Effector memory CD8-positive, alpha-beta T cell (primary cell): ENCODE data around the gene VTCN1.

ENCODE experiments used
- ATAC-seq: fragments of 150-1000 bp; cut with Tn5 transposase; replicated peaks from 2 replicates; pipeline ENCODE4 v1.10.0; 2021; ENCODE audit warnings: mild to moderate bottlenecking, moderate library complexity
- DNase-seq, 3 experiments: peaks; one replicate each; pipeline ENCODE4 v3.0.0; 2021
- H3K27ac Mint-ChIP-seq, 2 donors: one replicate each; pipeline ENCODE4 v1.8.0; 2022; ENCODE audit warnings: mild to moderate bottlenecking in 2 of 2, mixed read lengths in 2 of 2, moderate library complexity in 2 of 2
- H3K27me3 Mint-ChIP-seq, 2 donors: one replicate each; pipeline ENCODE4 v1.8.0; 2022; ENCODE audit warnings: mixed read lengths in 2 of 2
- H3K36me3 Mint-ChIP-seq: one replicate; pipeline ENCODE4 v1.8.0; 2022; ENCODE audit warnings: mild to moderate bottlenecking, moderate library complexity, mixed read lengths; ENCODE audit not compliant: insufficient read depth
- H3K4me1 Mint-ChIP-seq, 2 donors: one replicate each; pipeline ENCODE4 v1.8.0; 2022; ENCODE audit warnings: low read depth in 2 of 2, mixed read lengths in 2 of 2
- H3K4me3 Mint-ChIP-seq, 2 donors: one replicate each; pipeline ENCODE4 v1.8.0; 2022; ENCODE audit warnings: mild to moderate bottlenecking in 2 of 2, mixed read lengths in 2 of 2, moderate library complexity in 2 of 2
- H3K9me3 Mint-ChIP-seq, 2 donors: one replicate each; pipeline ENCODE4 v1.8.0; 2022; ENCODE audit warnings: mixed read lengths in 2 of 2

VTCN1 gene

GRCh38 chr1:117146072-117146471 lies 64.7 kb downstream of the VTCN1 start:
- Mint-ChIP-seq H3K36me3 (no peaks in the 10 kb centered on the region), H3K27me3 (peaks cover 15 to 18% of the 10 kb centered on the region in 2 donors), H3K4me3 (no peak overlapping the region), H3K4me1 (no peaks in the 10 kb centered on the region), H3K9me3 (no peaks in the 10 kb centered on the region), H3K27ac (no peak overlapping the region)
- ATAC-seq (no peak), DNase-seq (no peak)

DNA sequence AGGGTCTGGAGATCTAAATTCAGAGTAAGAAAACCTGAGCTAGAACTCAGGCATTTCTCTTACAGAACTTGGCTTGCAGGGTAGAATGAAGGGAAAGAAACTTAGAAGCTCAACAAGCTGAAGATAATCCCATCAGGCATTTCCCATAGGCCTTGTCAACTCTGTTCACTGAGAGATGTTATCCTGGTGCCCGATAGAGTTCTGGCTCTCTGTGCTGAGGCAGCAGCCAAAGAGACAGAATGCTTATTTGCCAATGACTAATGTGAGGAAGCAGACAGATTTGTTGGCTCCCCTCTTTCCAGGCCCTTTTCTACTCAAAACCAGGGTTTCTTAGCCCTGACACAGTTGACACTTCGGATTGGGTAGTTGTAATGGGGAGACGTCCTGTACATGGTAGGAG lies 66.9 kb downstream of the VTCN1 start:
- DNase-seq: no peak
- H3K27me3 Mint-ChIP-seq: peaks cover 15 to 18% of the 10 kb centered on the region in 2 donors
- no peaks in the 10 kb centered on the region for H3K36me3 Mint-ChIP-seq
- H3K4me1 Mint-ChIP-seq: no peaks in the 10 kb centered on the region
- H3K27ac Mint-ChIP-seq: no peak overlapping the region
- no peak for ATAC-seq
- H3K4me3 Mint-ChIP-seq: no peak overlapping the region
- H3K9me3 Mint-ChIP-seq: no peaks in the 10 kb centered on the region

DNA sequence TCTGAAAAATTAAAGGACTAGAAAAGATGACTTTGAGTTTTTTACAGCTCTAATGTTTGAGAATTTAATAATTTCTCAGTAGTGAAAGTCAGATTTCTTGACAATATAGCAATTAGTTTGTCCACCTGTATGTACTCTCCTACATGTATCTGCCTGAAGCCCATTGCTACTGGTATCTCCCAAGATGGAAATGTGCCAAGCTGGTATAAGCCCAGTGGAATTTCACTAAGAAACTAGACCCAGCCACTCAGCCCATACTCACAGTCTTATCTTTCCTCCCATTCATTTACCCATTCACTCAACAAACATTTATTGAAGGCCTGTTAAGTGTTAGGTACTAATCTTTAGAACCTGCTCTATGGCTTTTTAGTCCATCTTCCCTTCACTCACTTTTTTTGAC lies 67.6 kb downstream of the VTCN1 start:
- no peaks in the 10 kb centered on the region for H3K4me1 Mint-ChIP-seq
- no peak for DNase-seq
- no peaks in the 10 kb centered on the region for H3K9me3 Mint-ChIP-seq
- no peak for ATAC-seq
- H3K4me3 Mint-ChIP-seq: no peak overlapping the region
- no peaks in the 10 kb centered on the region for H3K36me3 Mint-ChIP-seq
- peaks cover 12 to 15% of the 10 kb centered on the region in 2 donors for H3K27me3 Mint-ChIP-seq
- H3K27ac Mint-ChIP-seq: no peak overlapping the region

- Mint-ChIP-seq H3K27me3 (peaks cover 12 to 15% of the 10 kb centered on the region in 2 donors), H3K27ac (no peak overlapping the region), H3K9me3 (no peaks in the 10 kb centered on the region), H3K4me3 (no peak overlapping the region), H3K4me1 (no peaks in the 10 kb centered on the region), H3K36me3 (no peaks in the 10 kb centered on the region)
- no peak for DNase-seq
- ATAC-seq: no peak
Measured at GRCh38 chr1:117142200-117142599, 68.5 kb downstream of the VTCN1 start.

DNA sequence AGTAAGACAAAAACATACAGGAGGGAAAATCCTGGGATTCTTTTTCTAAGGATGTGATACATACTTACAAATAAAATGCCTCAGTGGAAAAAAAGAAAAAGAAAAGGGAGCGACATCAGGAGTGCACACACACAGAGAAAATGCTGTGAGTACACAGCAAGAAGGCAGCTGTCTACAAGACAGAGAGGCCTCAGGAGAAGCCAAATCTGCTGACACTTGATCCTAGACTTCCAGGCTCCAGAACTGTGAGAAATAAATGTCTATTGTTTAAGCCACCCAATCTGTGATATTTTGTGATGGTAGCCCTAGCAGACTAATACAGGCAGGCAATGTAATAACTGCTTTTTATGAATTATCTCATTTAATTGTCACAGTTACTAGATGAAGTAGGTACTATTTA lies 72.2 kb downstream of the VTCN1 start:
- no peaks in the 10 kb centered on the region for H3K4me1 Mint-ChIP-seq
- ATAC-seq (no peak), DNase-seq (no peak)
- no peak overlapping the region for H3K4me3 Mint-ChIP-seq
- H3K36me3 Mint-ChIP-seq: no peaks in the 10 kb centered on the region
- peaks cover 13 to 31% of the 10 kb centered on the region in 2 donors for H3K27me3 Mint-ChIP-seq
- H3K27ac Mint-ChIP-seq: no peak overlapping the region
- no peaks in the 10 kb centered on the region for H3K9me3 Mint-ChIP-seq

- Mint-ChIP-seq H3K36me3 (no peaks in the 10 kb centered on the region), H3K9me3 (no peaks in the 10 kb centered on the region), H3K27me3 (peaks cover 13 to 35% of the 10 kb centered on the region in 2 donors), H3K4me1 (no peaks in the 10 kb centered on the region), H3K4me3 (no peak overlapping the region), H3K27ac (no peak overlapping the region)
- no peak for ATAC-seq
- DNase-seq: no peak
Measured at GRCh38 chr1:117138106-117138505, 72.6 kb downstream of the VTCN1 start.

DNA sequence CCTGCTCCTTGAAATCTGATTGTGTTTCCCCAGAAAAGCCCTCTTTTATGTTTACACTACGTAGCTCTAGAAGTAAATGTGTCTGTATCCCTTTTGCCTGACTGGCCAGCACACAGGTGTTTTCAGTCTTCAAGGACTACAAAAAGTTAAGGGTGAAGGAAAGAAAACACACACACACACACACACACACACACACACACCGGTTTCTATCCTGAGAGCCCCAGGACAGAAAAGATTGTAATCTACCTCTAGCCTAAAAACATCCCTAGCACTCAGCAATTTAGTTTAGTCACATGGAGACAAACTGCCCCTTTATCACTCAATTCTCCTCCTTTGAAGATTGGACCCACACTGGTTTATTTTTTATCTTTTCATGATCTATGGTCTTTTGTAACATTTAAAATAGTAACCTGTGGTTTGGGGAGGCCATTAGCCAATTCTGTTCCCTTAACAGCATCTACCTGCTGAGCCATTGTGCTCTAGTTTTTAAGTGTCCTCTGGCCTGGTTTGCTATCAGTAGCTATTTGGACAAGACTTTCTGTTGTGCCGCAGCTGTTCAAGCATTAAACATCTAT lies 73.4 kb downstream of the VTCN1 start:
- Mint-ChIP-seq H3K27ac (no peak overlapping the region), H3K4me1 (no peaks in the 10 kb centered on the region), H3K4me3 (no peak overlapping the region), H3K9me3 (no peaks in the 10 kb centered on the region), H3K36me3 (no peaks in the 10 kb centered on the region), H3K27me3 (peaks cover 13 to 37% of the 10 kb centered on the region in 2 donors)
- ATAC-seq: no peak
- DNase-seq: no peak

GRCh38 chr1:117136749-117137148 lies 74.0 kb downstream of the VTCN1 start:
- Mint-ChIP-seq H3K4me3 (no peak overlapping the region), H3K27ac (no peak overlapping the region), H3K27me3 (peaks cover 13 to 37% of the 10 kb centered on the region in 2 donors), H3K36me3 (no peaks in the 10 kb centered on the region), H3K9me3 (no peaks in the 10 kb centered on the region), H3K4me1 (no peaks in the 10 kb centered on the region)
- ATAC-seq: no peak
- DNase-seq: no peak

DNA sequence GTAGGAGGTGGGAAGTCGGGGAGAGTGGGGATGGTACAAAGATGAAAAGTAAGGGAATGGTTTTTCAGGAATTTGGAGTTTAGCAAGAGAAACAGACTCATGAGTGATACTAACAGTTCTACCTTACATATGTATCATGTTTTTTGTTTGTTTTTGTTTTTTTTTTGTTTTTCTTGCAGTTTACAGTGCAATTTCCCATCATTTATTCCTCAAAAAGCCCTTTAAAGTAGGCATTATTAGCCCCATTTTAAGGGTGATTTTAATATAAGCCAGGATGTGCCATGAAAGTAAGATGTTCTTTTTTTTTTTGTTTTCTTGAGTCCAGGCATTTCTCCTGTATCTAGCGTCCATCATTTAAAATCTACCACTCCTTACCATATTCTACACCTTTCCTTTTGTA lies 75.4 kb downstream of the VTCN1 start:
- no peak for DNase-seq
- H3K4me3 Mint-ChIP-seq: no peak overlapping the region

DNA sequence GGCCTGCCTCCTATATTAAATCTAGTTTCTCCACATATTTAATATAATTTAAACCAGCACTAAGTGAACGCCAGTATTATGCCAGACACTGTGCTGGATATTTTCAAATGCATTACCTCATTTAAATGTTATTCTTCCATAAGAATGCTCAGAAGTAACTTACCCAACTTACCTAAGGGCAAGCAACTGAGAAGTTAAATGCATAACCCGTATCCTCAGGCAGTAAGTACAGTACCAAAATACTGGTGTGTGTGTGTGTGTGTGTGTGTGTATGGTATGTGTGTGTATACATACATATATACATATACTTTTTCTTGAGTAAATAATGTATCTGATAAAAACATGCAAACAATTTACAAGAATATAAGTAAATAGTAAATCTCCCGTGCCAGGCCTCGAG lies 80.2 kb downstream of the VTCN1 start:
- Mint-ChIP-seq H3K4me3 (no peak overlapping the region), H3K27ac (no peak overlapping the region), H3K27me3 (peaks cover 13 to 26% of the 10 kb centered on the region in 2 donors), H3K9me3 (no peaks in the 10 kb centered on the region), H3K4me1 (peaks cover 0 to 4% of the 10 kb centered on the region in 2 donors), H3K36me3 (no peaks in the 10 kb centered on the region)
- ATAC-seq: no peak
- no peak for DNase-seq

More for the DNA sequence above, 75.4 kb downstream of the VTCN1 start:
- H3K27me3 Mint-ChIP-seq: peaks cover 13 to 37% of the 10 kb centered on the region in 2 donors
- H3K4me1 Mint-ChIP-seq: no peaks in the 10 kb centered on the region
- ATAC-seq: no peak
- no peak overlapping the region for H3K27ac Mint-ChIP-seq
- H3K36me3 Mint-ChIP-seq: no peaks in the 10 kb centered on the region
- no peaks in the 10 kb centered on the region for H3K9me3 Mint-ChIP-seq

DNA sequence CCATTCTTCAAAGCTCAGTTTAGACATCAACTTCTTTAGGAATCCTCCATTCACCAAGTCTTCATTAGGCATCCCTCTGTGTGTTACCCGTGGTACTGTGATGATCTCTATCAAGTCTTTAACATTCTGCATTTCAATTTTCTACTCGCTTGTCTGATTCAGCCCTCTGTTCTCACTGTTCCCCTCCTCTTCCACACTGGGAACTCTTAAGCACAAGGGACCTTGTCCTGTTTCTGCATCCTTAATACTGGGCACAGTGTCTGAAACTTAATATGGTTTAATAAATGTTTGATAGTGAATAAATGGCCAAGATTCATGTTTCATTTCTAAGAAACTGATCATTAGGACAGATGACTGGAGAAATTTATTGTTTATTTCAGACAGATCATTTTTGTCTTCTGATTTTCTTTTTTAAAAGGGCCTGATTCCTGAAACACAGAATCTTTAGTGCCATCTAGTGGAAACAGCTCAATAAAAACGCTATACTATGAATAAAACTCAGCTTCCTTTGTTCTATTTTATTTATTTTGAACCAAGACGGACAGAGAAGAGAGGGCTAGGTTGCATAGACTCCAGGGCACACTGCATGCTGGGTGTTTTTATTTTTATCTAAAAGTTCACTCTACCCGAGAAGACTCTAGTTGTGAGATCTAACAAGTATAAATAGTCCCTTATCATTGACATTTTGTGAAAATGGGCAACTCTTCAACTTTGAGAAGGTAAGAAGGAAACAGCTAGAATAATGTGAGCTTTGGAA lies 82.2 kb downstream of the VTCN1 start:
- Mint-ChIP-seq H3K4me1 (peaks cover 0 to 4% of the 10 kb centered on the region in 2 donors), H3K27me3 (peaks cover 0 to 6% of the 10 kb centered on the region in 2 donors), H3K9me3 (no peaks in the 10 kb centered on the region), H3K4me3 (no peak overlapping the region), H3K27ac (no peak overlapping the region), H3K36me3 (no peaks in the 10 kb centered on the region)
- DNase-seq (no peak), ATAC-seq (peak; percentile 47)

DNA sequence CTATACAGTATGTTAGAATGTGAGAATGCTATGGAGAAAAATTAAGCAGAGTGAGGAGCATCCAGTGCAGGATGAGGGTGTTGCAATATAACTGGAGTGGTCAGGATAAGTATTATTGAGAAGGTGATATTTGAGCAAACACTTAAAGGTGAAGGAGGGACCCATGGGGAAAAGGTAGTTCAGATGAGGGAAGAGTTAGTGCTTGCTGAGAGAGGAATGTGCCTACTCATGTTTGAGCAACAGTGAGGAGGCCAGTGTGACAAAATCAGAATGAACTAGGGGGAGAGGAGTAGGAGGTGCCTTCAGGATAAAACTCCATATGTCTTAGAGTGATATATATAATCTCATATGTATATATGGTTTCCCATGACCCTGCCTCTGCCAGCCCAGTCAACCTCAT lies 82.9 kb downstream of the VTCN1 start:
- ATAC-seq (no peak), DNase-seq (no peak)
- no peaks in the 10 kb centered on the region for H3K9me3 Mint-ChIP-seq
- H3K27me3 Mint-ChIP-seq: no peaks in the 10 kb centered on the region
- peaks cover 0 to 4% of the 10 kb centered on the region in 2 donors for H3K4me1 Mint-ChIP-seq
- H3K36me3 Mint-ChIP-seq: no peaks in the 10 kb centered on the region
- no peak overlapping the region for H3K27ac Mint-ChIP-seq
- H3K4me3 Mint-ChIP-seq: no peak overlapping the region

DNA sequence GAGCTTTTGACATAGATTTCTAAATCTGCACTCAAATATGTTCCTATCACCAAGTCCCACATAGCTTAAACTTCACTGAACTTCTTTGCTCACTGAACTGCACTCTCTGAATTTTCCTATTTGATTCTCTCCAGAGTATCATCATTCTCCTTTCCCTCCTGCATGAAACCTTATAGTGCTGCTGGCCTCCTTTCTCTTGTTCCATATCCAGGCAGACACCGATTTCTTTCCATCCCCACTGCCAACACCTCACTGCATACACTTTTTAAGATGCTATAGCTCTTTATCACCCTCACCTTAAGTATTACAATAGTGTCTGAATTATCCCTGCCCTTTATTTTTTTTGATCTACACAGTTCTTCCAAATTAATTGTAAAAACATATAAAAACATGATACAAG lies 86.1 kb downstream of the VTCN1 start:
- peaks cover 4 to 7% of the 10 kb centered on the region in 2 donors for H3K4me1 Mint-ChIP-seq
- H3K36me3 Mint-ChIP-seq: no peaks in the 10 kb centered on the region
- no peak for ATAC-seq

DNA sequence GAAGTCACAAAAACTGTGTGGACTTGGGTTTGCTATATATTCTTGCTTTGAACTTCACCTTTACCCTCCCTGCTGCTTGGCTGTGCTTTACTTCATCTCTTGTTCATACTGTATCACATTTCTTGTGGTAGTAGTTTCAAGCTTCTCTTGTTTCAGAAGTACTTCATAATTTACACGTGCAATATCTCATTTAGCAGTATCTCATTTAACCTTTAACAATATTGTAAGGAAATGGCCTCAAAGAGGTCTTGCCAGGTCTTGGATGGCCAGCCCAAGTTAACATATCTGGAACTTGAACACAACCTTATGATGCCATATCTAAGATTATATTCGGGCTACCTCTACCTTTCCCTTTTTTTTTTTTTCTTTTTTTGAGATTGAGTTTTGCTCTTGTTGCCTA lies 87.5 kb downstream of the VTCN1 start:
- H3K27ac Mint-ChIP-seq: no peak overlapping the region
- H3K36me3 Mint-ChIP-seq: no peaks in the 10 kb centered on the region
- no peak overlapping the region for H3K4me3 Mint-ChIP-seq
- H3K9me3 Mint-ChIP-seq: no peaks in the 10 kb centered on the region
- DNase-seq: no peak
- H3K27me3 Mint-ChIP-seq: no peaks in the 10 kb centered on the region
- ATAC-seq: no peak
- peaks cover 3 to 4% of the 10 kb centered on the region in 2 donors for H3K4me1 Mint-ChIP-seq

More for the DNA sequence above, 86.1 kb downstream of the VTCN1 start:
- Mint-ChIP-seq H3K9me3 (no peaks in the 10 kb centered on the region), H3K4me3 (no peak overlapping the region), H3K27me3 (no peaks in the 10 kb centered on the region), H3K27ac (no peak overlapping the region)
- DNase-seq: no peak
